Ureter (tissue), 1 donor: ENCODE results near the gene ATP5PB. TPM values are rescaled to one million over a fixed set of nuclear protein-coding genes. Genes with fewer than 3 reads are reported as not detected.

Source experiments
- DNase-seq: peaks from one replicate; pipeline ENCODE4 v3.0.0-alpha.2; 2020; ENCODE audit warnings: low spot score
- total RNA-seq: library from RNA; stranded (reverse); gene quantifications from one replicate; pipeline ENCODE4 v1.2.4, GENCODE V29; 2023
- donor health status: DM: yes; HTN: yes; CAD: no.

Gene ATP5PB, protein sequence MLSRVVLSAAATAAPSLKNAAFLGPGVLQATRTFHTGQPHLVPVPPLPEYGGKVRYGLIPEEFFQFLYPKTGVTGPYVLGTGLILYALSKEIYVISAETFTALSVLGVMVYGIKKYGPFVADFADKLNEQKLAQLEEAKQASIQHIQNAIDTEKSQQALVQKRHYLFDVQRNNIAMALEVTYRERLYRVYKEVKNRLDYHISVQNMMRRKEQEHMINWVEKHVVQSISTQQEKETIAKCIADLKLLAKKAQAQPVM
- 265 TPM for total RNA-seq

DNA sequence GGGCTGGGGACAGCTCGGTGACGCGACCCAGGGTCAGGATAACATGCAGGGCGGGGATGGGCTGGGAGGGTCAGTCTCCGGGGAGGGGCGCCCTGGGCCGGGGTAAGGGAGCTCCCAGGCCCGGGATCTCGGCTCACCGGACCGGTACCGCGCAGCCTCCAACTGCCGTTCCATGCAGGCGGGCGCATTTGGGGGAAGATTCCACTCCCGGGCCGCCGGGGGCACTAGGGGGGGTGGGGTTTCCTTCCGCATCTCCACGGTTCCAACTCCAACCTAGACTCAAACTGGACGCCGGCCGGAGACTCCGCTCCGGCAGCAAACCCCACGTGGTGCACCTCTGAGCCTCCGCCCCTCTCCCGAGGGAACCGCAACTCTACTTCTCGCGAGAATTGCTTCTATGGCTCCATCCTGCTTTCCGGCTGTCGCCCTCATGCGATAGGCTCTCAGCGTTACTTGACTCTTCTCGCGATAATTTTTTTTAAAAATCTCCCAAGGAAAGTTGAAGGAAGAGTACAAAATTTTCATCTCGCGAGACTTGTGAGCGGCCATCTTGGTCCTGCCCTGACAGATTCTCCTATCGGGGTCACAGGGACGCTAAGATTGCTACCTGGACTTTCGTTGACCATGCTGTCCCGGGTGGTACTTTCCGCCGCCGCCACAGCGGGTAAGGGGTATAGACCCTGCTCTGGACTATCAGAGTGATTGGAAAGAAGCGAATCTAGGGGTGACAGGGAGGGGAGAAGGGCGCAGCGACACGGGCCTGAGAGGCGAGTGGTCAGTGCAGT lies at the start of gene ATP5PB, which contains the start of gene WDR77:
Gene ATP5PB, plus strand, starts transcription at position 547 of the 785 bp plus-strand sequence. Its CDS starts 78 bp downstream, at position 625.
Gene WDR77, minus strand, starts transcription at position 339 of the 785 bp plus-strand sequence. Its CDS starts 87 bp downstream, at position 252.
- peak; percentile 97 for DNase-seq

DNA sequence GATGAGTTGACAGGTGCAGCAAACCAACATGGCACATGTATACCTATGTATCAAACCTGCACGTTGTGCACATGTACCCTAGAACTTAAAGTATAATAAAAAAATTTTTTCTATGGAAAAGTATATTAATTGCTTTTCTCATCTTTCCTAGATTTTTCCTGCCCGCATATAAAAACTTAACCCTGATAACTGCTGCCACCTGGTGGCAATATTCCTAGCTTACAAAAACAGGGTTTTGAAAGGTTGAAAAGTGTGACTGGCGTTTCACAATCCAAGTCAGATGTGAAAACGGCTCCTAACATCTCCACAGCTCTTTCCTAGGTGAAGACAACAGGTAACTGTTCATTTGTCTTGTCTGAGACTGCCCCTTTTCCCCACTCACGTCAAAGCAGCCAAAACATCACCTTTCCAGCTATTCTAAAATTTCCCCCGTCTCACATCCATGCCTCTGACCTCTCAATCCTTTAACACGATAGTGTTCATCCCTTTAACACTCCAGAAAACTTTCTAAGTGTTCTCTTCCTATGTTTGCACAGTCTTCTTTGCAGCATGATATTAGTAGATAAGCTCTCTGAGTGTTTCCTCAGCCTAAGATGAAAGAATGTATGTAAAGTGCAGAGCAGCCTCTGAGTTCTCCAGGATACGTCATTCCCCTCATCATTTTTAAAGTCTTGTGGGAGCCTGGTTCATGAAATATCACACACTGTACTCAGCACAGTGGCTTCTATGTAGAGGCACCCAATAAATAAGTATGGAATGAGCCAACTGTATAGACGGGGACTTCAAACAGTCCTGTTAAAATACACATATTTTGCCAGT lies 49.3 kb upstream of the ATP5PB start:
- DNase-seq, result peak; percentile 65

DNA sequence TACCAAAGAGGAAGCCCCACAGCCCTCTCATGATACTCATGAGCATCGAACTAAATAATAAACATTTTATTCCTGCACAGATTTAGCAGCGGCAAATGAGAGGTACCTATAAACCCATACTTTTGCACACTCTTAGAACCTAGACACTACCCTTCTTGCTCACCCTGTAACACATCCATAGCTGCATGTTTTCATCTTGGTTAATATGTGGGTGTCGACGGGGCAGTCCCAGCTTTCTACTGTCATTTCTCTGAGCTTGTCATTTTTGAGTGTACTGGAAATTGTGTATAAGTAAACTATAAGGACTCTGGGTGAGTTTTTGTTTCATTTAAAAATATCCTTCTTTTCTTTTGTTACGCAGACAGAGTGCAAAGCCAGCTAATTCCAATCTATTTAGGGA lies 47.2 kb upstream of the ATP5PB start:
- DNase-seq, result no peak

DNA sequence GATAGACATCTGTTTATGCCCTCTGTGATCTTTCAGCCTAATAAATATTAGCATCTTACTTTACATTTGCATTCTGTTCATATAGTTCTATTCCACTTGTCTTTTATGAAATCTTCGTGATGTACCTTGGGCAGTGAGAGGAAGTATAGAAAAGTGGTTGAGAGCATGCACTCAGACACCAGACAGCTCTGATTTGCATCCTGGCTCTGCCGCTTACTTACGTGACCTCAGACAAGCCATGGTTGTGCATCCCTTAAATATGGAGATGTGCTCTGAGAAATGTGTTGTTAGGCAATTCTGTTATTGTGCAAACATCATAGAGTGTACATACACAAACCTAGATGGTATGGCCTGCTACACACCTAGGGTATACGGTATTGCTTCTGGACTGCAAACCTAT lies 44.7 kb upstream of the ATP5PB start:
- no peak for DNase-seq

DNA sequence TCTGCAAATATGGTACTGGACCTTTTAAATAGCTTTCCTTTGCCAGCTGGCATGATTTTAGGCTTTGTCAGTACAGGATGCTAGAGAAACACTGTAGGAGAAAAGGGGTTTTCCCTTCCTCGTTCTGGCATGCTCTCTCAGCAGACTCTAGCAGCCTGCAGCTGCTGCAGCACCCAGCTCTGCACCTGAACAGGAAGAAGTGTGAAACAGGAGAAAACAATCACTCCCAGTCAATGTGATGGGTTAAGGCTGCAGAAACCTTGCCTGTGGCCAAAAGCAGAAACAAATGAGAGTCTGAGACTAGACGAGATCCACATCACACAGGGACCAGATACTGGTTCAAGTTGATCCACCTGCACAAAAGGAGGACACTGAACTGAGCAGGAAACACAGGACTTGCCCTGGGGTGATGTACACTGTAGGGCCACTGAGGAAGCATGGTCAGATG lies 42.9 kb upstream of the ATP5PB start:
- DNase-seq, result peak; percentile 52

DNA sequence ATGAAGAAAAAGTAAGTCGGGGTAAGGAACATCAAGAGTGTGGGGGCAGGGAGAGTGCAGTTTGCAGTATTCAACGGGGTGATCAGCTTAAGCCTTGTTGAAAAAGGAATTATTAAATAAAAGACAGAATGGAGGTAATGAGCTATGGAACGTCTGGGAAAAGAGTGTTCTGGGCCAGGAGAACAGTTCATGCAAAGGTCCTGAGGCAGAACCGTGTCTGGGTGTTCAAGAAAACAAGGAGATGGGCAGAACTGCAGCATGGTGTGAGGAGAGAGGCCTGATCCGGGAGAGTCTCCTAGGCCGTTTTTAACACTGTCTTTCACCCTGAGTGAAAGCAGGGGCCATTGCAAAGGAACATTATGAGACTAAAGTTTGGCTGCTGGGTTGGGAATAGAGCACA lies 42.0 kb upstream of the ATP5PB start:
- DNase-seq, result no peak

DNA sequence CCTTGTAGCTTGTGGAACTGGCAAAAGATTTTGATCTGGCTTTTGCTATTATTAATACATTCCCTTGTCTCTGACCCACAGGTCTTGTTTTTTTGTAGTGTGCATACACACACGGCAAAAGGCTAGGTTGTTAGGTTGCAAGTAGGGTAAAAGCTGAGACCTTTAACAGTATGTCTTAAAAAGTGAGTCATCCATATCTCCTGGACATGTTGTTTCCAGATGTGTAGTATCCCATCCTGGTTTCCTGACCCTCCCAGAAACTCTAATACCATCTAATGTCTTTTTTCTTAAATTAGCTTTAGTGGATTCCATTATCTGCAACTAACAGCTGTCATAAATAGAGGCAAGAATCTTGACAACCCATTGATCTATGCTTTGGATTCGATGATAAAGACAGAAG lies 36.4 kb upstream of the ATP5PB start:
- no peak for DNase-seq

DNA sequence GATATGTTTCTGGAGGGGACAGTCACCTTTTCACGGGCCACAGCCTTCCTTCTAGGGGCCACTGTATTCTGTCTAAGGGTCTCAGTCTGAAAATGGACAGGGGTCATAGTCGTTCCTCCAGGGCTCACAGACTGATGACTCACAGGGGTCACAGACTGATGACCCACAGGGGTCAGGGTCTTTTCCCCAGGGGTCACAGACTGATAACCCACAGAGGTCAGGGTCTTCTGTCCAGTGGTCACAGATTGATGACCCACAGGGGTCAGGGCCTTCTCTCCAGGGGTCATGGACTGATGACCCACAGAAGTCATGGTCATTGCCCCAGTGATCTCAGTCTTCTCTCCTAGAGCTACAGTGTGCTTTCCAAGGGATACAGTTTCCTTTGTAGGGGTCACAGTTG lies 34.5 kb upstream of the ATP5PB start:
- DNase-seq, result no peak

DNA sequence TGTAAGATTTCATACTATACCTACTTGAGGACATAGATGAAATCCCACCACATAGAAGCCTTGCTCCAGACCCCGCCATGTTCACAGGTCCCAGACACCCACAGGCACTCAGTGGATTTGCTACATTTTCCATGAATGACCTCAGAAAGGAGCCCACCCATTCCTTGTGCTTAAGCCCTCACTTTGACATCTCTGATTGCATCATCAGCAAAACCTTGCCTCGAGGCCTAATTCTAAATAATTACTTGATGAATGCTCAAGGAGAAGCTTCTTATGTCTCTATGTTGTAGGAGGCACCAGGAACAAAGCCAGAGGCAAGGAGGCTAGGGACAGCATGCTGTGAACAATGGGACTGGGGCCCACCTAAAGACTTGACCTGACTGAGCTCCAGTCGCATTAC lies 33.8 kb upstream of the ATP5PB start:
- DNase-seq, result no peak

DNA sequence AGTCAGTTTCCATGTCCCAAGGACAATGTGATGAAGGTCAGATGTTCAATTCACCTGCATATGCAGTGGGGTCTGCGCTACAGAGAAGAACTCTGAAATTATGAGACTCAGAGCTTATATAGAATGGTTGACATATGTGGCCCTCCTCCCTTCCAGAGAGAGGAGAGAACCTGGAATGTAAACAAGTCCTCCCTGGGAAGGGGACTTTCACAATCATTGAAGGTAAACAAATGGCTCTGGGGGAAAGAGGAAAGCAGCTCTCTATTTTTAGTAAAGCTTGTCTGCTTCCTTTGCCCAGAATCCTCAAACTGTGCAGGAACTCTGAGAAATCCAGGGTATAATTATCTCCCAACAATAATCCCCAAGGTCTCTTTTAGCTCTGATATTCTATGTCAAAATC lies 31.5 kb upstream of the ATP5PB start:
- no peak for DNase-seq

DNA sequence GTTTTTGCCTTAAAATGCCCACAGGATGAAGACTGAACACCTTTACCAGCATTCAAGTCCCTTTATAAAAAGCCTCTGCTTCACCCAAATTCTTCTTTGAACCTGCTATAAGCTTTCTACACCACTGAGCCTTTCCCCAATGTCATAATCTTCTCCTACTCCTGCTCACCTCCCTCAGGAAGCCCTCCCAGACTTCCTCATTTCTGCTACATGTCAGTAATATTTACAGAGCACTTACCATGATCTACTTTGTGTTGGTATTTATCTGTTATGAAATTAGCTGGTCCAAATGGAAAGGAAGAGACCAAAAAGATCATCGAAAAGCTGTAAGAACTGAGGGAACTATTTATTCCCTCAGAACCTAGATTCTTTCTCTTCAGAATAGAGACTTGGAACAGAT lies 30.2 kb upstream of the ATP5PB start:
- no peak for DNase-seq

DNA sequence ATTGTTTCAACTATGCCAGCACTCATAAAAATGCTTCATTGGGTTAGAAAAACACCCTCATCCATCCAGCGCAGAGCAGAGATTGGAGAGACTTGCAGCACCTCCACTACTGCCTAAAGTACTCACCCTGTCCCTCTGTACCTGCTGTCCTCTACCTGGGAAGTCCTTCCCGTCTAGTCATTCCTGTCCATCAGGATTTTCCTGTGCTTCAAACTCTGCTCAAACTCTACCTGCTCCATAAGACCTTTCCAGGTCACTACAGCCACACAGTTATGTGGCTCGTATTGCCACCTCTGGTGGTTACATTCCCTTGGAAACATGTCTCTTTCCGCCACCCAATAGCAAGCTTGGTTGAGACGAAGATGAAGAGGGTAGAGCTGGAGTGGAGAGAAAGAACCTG lies 28.9 kb upstream of the ATP5PB start:
- DNase-seq, result no peak

DNA sequence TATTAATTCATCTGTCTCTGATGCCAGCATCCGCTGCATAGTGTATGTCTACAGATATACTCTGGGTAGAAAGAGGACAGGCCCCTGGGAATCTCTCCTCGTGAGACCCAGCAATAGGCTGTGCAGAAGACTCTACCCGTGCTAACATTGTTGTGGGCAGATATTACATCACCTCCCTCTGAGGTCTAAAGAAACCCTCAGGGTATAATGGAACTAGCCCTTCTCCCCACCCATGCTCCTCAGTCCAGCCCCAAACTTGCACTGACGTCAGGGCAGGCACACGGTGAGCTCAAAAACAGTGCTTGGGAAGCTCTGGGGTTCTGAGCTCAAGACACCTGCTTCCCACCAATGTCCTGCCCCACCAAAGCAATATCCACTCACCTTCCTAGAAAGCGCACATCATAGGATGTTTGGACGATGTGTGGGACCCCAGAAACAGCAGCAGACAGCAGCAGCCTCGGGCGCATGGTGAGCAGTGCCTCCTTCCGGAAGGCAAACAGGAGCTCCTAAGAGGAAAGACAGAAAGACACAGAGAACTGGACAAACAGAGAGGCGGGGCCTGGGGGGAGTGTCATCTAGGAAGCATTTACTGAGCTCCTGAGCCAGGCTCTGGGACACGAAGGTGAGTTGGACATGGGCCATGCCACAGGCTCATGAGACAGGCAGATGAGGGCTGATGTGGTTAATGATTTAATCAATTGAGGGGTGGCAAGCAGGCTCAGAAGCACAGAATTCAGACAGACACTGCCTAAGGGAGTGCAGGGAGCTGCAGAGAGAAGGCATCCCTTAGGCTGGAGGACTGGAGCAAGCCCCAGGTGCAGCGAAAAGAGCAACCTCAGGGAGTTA lies 26.5 kb upstream of the ATP5PB start:
- peak; percentile 69 for DNase-seq

DNA sequence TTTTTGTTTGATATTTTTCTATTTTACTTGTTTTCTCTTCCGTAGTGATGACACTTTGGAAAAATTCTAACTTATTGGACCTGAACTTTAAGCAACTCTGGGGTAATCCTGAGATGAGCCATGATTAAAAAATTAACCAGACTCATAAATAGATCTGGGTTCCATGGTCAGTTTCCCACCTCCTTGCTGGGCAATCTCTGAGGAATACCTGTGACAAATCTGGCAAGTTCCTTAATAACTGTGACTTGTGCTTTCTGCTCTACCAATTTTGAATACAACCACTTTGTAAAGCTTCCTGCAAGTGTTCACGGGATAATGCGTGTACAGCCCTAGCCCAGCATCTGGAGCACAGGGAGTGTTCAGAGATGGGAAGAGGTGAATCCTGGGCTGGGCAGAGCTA lies 25.0 kb upstream of the ATP5PB start:
- no peak for DNase-seq

DNA sequence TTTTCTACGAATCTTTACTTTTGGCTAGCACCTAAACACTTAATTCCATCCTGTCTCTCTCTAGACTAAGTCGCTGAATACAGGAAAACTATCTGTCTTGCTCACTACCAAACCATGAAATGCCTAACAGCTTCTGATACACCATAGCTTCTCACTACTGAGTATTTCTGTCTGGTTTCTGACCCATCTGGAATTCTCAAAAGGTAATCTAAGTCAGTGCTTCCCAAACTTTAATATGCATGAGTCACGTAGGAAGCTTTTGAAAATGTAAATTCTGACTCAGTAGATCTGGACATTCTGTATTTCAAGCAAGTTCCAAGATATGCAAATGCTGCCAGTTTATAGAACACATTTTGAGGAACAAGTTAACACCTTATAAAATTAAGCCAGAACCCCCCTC lies 12.5 kb upstream of the ATP5PB start:
- DNase-seq, result no peak

DNA sequence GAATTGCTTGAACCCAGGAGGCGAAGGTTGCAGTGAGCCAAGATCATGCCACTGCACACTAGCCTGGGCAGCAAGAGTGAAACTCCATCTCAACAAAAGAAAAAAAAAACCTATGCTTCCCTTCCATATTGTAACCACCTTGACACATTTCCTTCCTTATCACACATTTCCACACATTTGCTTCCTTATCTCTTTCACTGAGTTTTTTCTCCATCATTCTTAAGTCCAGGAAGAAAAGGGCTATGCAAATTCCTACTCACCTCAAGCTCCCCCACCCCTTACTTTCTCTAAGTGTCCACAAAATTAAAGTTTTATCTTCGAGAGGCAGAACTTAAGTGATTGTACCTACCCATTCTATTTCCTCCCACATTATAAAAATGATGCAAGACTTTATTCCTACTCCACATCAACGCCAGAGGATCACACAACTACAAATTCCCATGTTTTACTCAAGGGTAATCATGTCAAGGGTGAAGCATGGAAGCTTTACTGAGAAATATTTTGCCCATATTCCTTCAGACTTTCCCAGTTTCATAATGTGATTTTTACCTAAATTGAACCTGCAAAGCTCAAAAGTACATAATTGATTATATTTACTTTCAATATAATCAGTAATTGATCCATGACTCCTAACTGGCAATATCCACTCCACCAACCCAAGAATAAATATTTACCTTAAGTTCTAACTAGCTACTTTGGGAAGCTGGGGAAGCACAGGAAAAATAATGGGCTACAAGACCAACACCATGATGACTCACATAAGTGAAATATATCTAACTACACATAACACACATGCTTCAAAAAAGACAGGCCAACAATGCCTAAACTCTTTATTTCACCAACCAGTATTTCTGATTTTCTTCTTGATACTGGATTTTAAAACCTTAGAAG lies 9.6 kb upstream of the ATP5PB start:
- DNase-seq, result no peak

DNA sequence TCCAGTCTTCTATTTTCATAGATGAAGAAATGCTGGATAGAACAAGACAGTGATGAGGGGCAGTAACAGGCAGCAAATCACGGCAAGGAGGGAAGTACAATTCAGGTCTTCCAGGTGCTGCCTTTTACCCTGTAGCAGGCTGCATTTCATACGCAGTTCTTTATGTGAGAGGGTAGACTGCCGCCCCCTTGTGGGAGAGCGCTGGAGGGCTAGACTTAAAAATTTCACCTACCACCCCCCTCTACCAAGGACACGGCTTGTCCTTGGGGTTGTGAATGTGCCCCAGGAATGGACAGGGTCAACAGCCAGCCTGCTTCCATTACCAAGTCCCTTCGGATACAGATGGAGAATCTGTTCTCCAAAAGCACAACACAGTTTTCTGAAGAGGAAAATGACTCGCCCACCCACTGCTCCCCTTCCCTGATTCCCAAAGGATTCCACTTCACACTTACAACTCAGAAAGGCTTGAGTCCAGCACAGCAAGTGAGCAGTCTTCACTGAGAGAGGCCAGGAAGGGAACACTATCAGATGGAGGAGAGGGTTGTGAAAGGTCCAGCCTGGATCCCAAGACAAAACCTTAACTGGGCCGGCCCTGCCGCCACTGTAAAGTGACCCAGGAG lies 7.6 kb upstream of the ATP5PB start:
- no peak for DNase-seq

DNA sequence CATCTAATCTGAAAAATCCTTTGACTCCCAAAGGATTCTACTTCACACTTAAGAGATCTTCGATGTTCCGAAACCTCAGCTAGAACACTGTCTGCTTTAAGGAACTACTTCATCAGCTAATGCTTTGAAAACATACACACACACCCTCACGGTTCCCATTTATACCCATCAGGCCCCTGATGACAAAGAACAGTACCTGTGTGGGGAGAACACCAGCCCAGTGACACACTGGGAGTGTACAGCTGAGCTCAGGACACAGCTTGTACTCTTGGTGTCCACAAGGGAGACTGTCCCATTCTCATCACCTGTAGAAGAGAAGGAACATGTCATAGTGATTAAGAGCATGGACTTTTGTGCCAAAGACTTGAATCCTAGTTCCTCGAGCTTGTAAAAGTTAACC lies 6.8 kb upstream of the ATP5PB start:
- no peak for DNase-seq

DNA sequence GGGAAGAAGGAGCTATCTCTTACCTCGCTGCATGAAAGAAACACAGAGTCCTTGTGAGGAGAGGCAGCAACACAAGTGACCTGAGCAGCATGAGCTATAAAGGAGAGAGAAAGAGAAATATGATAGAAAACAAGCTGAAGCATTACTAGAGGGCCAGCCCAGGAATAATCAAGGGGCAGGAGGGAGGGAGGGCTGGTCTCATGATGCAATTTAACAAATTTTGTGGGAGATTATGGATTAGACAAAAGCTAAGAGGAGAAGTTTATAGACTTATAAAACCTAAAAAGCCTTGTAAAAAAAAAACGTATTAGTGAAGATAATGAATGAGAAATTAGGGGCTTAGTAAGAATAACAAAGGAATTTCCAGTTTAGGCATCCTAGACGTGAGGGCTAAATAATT lies 5.2 kb upstream of the ATP5PB start:
- no peak for DNase-seq

DNA sequence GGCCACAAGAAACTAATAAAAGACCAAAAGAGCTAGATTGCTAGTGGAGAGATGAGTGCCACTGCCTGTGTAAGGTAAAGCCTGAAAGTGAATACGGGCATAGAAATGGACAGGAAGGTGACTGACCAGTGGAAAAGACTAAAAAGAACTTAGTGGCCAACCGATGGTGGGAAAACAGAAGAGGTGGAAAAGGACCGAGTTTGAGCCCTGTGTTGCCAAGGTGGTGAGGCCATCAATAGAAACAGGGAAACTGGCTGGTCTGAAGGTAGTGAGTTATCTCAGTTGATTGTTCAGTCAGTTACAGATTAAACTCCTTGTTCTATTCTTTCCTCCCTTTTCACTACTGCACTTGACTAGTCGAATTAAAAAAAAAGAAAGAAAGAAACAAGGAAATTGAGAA lies 2.7 kb upstream of the ATP5PB start:
- no peak for DNase-seq
